Astrocyte (in vitro differentiated cells and primary cell): ENCODE results near the gene STK17A.

Source experiments
- CTCF ChIP-seq: IDR thresholded peaks from 2 replicates; pipeline ENCODE4 v1.5.1; 2011; ENCODE audit warnings: low read depth, mild to moderate bottlenecking, inconsistent platforms, low read length, moderate library complexity; ENCODE audit not compliant: insufficient read depth
- EZH2 ChIP-seq: IDR thresholded peaks from 2 replicates; pipeline ENCODE4 v1.6.1; 2012; ENCODE audit warnings: mild to moderate bottlenecking, low read length, inconsistent platforms; ENCODE audit not compliant: insufficient read depth

GRCh38 chr7:43600056-43600455, 17.1 kb downstream of the STK17A start:
- TF ChIP-seq CTCF (no peak), EZH2 (no peak)
